K562 (cell line): Measurements from ENCODE around the gene BHLHE23. TPM values are rescaled to one million over a fixed set of nuclear protein-coding genes. Genes with fewer than 3 reads are reported as not detected.

Source experiments
- ATAC-seq: fragments of 200-7000 bp; cut with Tn5 transposase; 3 replicates; pipeline ENCODE4 v1.9.1; 2020; ENCODE audit warnings: moderate library complexity
- BruUV-seq: library from RNA; stranded (reverse); fragments of 400-500 nt; replicated peaks from 2 replicates; lab custom pipeline; 2021; lab: Mats Ljungman, UMichigan
- CTCF ChIA-PET: fragments of 300-600 bp; formaldehyde crosslinking; extraction: SDS; loops from one replicate; lab custom pipeline; 2021; ENCODE audit warnings: low intra/inter-chr PET ratio; lab: Yijun Ruan, JAX
- POLR2A ChIA-PET: fragments of 300-600, 350-650 bp; sonication (Branson Sonifier 250); formaldehyde crosslinking; extraction: SDS; loops from one replicate; lab custom pipeline; 2021; ENCODE audit warnings: antibody characterized with exemption, inconsistent platforms; lab: Yijun Ruan, JAX
- DNase-seq, 4 experiments: peaks; one replicate each; pipeline versions ENCODE4 v3.0.0 to v3.0.0-alpha.2; 2011 to 2018; ENCODE audit warnings: low spot score in 3 of 4, mixed read lengths in 3 of 4; ENCODE audit errors: extremely low read depth in 1 of 4
- FAIRE-seq: peaks from 2 replicates; lab custom pipeline; 2011; peaks lifted over from hg19 to GRCh38; lab: Jason Lieb, UNC
- H2AFZ ChIP-seq: 2 replicates; pipeline ENCODE4 v1.6.0; 2011; ENCODE audit warnings: low read depth, low read length, control low read depth, inconsistent platforms
- H3K27ac ChIP-seq: fragments of 200-600 bp; 3 replicates; pipeline ENCODE4 v1.8.0; 2011; ENCODE audit warnings: low read depth, mild to moderate bottlenecking, control low read depth, inconsistent platforms, low read length, moderate library complexity, mixed read lengths; ENCODE audit errors: extremely low read depth
- H3K27me3 ChIP-seq, 2 experiments: fragments of 300-600 bp in 1 of 2; 2 replicates in 1 of 2; 3 replicates in 1 of 2; pipeline versions ENCODE4 v1.6.0 to v1.8.0; 2011; ENCODE audit warnings: inconsistent platforms in 2 of 2, low read length in 2 of 2, mild to moderate bottlenecking in 1 of 2, mixed read lengths in 1 of 2, moderate library complexity in 1 of 2; ENCODE audit not compliant: control insufficient read depth in 2 of 2, insufficient read depth in 2 of 2
- H3K36me3 ChIP-seq: fragments of 300-600 bp; 3 replicates; pipeline ENCODE4 v1.8.0; 2011; ENCODE audit warnings: mild to moderate bottlenecking, low read length, inconsistent platforms; ENCODE audit not compliant: control insufficient read depth, insufficient read depth
- H3K4me1 ChIP-seq, 2 experiments: fragments of 200-600 bp in 1 of 2; replicated peaks in 1 of 2; 2 replicates in 1 of 2; 3 replicates in 1 of 2; pipeline versions ENCODE4 v1.5.1 to v1.8.0; 2011; ENCODE audit warnings: inconsistent platforms in 2 of 2, low read length in 2 of 2, mild to moderate bottlenecking in 1 of 2, mixed read lengths in 1 of 2, moderate library complexity in 1 of 2; ENCODE audit not compliant: control insufficient read depth in 2 of 2, insufficient read depth in 2 of 2
- H3K4me2 ChIP-seq: 2 replicates; pipeline ENCODE4 v1.6.1; 2011; ENCODE audit warnings: low read length, control low read depth, inconsistent platforms, mixed read lengths; ENCODE audit not compliant: insufficient read depth
- H3K4me3 ChIP-seq: fragments of 200-600 bp; sonication (generic), shearing (Covaris generic); 2 replicates; pipeline ENCODE4 v1.5.1; 2016; ENCODE audit warnings: control low read depth, inconsistent platforms
- H3K79me2 ChIP-seq: fragments of 200-600 bp; 3 replicates; pipeline ENCODE4 v1.8.0; 2011; ENCODE audit warnings: low read length, inconsistent platforms; ENCODE audit not compliant: control insufficient read depth, insufficient read depth
- H3K9ac ChIP-seq, 2 experiments: 2 replicates each; pipeline versions ENCODE4 v1.6.0 to v1.6.1; 2011; ENCODE audit warnings: low read depth in 2 of 2, low read length in 2 of 2, control low read depth in 1 of 2, inconsistent platforms in 1 of 2, mild to moderate bottlenecking in 1 of 2, mixed read lengths in 1 of 2; ENCODE audit not compliant: insufficient read depth in 1 of 2
- H3K9me1 ChIP-seq: one replicate; pipeline ENCODE4 v1.6.0; 2011; ENCODE audit warnings: inconsistent platforms, mild to moderate bottlenecking, low read length, moderate library complexity; ENCODE audit not compliant: control insufficient read depth, insufficient read depth
- H3K9me3 ChIP-seq: replicated peaks from 2 replicates; pipeline ENCODE4 v1.5.1; 2011; ENCODE audit warnings: low read depth, low read length, inconsistent platforms; ENCODE audit not compliant: control insufficient read depth, insufficient read depth
- H4K20me1 ChIP-seq: replicated peaks from 2 replicates; pipeline ENCODE4 v1.6.1; 2011; ENCODE audit warnings: low read length, inconsistent platforms, mixed read lengths; ENCODE audit not compliant: control insufficient read depth, insufficient read depth
- COPS2 ChIP-seq: fragments of 450-650 bp; conservative IDR thresholded peaks from 2 replicates; pipeline ENCODE4 v1.6.1; 2016; ENCODE audit warnings: mild to moderate bottlenecking, moderate library complexity
- EGR1 ChIP-seq: fragments of 450-650 bp; conservative IDR thresholded peaks from 2 replicates; pipeline ENCODE4 v1.6.1; 2017; ENCODE audit warnings: mild to moderate bottlenecking
- FOXM1 ChIP-seq, 2 experiments: fragments of 450-650 bp in 1 of 2; sonication (generic) in 1 of 2; formaldehyde crosslinking in 1 of 2; IDR thresholded peaks; 2 replicates each; pipeline versions ENCODE4 v1.6.1 to v1.9.0; 2017 to 2022; ENCODE audit warnings: low read depth in 2 of 2, mild to moderate bottlenecking in 2 of 2, missing genetic modification reagents in 1 of 2, moderate library complexity in 1 of 2
- PCBP2 ChIP-seq: fragments of 200-400 bp; formaldehyde crosslinking; IDR thresholded peaks from 2 replicates; pipeline ENCODE4 v1.6.1; 2018; ENCODE audit warnings: low read length, low read depth, mild to moderate bottlenecking, moderate library complexity; ENCODE audit not compliant: poor library complexity, severe bottlenecking
- STAG1 ChIP-seq: sonication (generic); formaldehyde crosslinking; IDR thresholded peaks from 2 replicates; pipeline ENCODE4 v1.5.0; 2020; ENCODE audit warnings: missing genetic modification reagents, borderline replicate concordance
- TOE1 ChIP-seq, 2 experiments: fragments of 450-650 bp in 1 of 2; sonication (generic) in 1 of 2; formaldehyde crosslinking in 1 of 2; IDR thresholded peaks; 2 replicates each; pipeline versions ENCODE4 v1.7.1 to v1.8.0; 2016 to 2022; ENCODE audit warnings: borderline replicate concordance in 2 of 2, mild to moderate bottlenecking in 2 of 2, antibody characterized with exemption in 1 of 2, inconsistent platforms in 1 of 2, low read depth in 1 of 2, missing genetic modification reagents in 1 of 2, moderate library complexity in 1 of 2
- U2AF2 ChIP-seq: fragments of 200-400 bp; formaldehyde crosslinking; optimal IDR thresholded peaks from 2 replicates; pipeline ENCODE3; 2017; ENCODE audit warnings: low read depth, mild to moderate bottlenecking, low read length
- XRCC3 ChIP-seq: fragments of 450-650 bp; IDR thresholded peaks from 2 replicates; pipeline ENCODE4 v1.6.1; 2017; ENCODE audit warnings: mild to moderate bottlenecking, moderate library complexity
- ZNF316 ChIP-seq: fragments of 450-650 bp; IDR thresholded peaks from 2 replicates; pipeline ENCODE4 v1.6.1; 2016
- ZNF408 ChIP-seq: fragments of 250-450 bp; sonication (Bioruptor Pico); IDR thresholded peaks from 2 replicates; pipeline ENCODE4 v1.4.0; 2020; ENCODE audit warnings: low read depth, mild to moderate bottlenecking, moderate library complexity
- ZNF699 ChIP-seq: fragments of 250-450 bp; sonication (Bioruptor Pico); IDR thresholded peaks from 2 replicates; pipeline ENCODE4 v1.8.0; 2021; ENCODE audit warnings: mild to moderate bottlenecking, moderate library complexity; ENCODE audit not compliant: insufficient replicate concordance
- WGBS: fragments of 100-300 bp; shearing (Covaris generic); methylation state at CpG from one replicate; pipeline ENCODE4 v1.1.6; 2016; ENCODE audit warnings: low coverage, mixed read lengths; ENCODE audit not compliant: insufficient coverage; ENCODE audit errors: missing lambda C conversion rate; 5-methylcytosine and 5-hydroxymethylcytosine counted together
- in situ Hi-C: fragments of 300-500 bp; cut with MboI; formaldehyde crosslinking; loops from 4 replicates; pipeline ENCODE4 v1.15.0; 2018; ENCODE audit warnings: inconsistent platforms, mixed read lengths
- intact Hi-C: fragments of 100-400 bp; cut with micrococcal nuclease; formaldehyde crosslinking; loops from 2 replicates; pipeline ENCODE4 v1.14.2; 2022
- polyA plus RNA-seq, 8 experiments: library from polyadenylated mRNA; depleted of rRNA in 4 of 8; stranded (reverse) in 5 of 8; unstranded in 3 of 8; fragments of >200 nt; fragmentation: Nextera tagmentation in 2 of 8; fragmentation: Illumina TruSeq in 1 of 8; extraction: Ambion mirVana in 2 of 8; extraction: Trizol in 1 of 8; gene quantifications; 2 replicates each; pipeline versions ENCODE4 v1.2.1 to v1.2.3, GENCODE V29; 2011 to 2014; ENCODE audit warnings: inconsistent platforms in 1 of 8, missing spikeins in 1 of 8
- total RNA-seq, 7 experiments: library from RNA; depleted of rRNA in 6 of 7; stranded (reverse); fragments of >200 nt in 6 of 7; fragmentation: Illumina TruSeq in 2 of 7; extraction: Trizol in 2 of 7; gene quantifications; 2 replicates each; pipeline versions ENCODE4 v1.2.1 to v1.2.3, GENCODE V29; 2011 to 2021; ENCODE audit warnings: low replicate concordance in 1 of 7
- TF ChIP-seq, protein P1 (sequence below): sonication (generic); formaldehyde crosslinking; IDR thresholded peaks from 2 replicates; pipeline ENCODE4 v1.8.0; 2023; ENCODE audit warnings: missing genetic modification reagents, mild to moderate bottlenecking, borderline replicate concordance
- TF ChIP-seq, protein P2 (sequence below): fragments of 250-450 bp; sonication (Bioruptor Pico); IDR thresholded peaks from 2 replicates; pipeline ENCODE4 v1.8.0; 2022; ENCODE audit warnings: inconsistent platforms, mild to moderate bottlenecking, moderate library complexity, borderline replicate concordance

The BHLHE23 gene
- total and polyA plus RNA-seq, 9 of the 15 experiments (the other 6 are each of a cell fraction or from before 2014, with no cell fraction given): not detected

DNA sequence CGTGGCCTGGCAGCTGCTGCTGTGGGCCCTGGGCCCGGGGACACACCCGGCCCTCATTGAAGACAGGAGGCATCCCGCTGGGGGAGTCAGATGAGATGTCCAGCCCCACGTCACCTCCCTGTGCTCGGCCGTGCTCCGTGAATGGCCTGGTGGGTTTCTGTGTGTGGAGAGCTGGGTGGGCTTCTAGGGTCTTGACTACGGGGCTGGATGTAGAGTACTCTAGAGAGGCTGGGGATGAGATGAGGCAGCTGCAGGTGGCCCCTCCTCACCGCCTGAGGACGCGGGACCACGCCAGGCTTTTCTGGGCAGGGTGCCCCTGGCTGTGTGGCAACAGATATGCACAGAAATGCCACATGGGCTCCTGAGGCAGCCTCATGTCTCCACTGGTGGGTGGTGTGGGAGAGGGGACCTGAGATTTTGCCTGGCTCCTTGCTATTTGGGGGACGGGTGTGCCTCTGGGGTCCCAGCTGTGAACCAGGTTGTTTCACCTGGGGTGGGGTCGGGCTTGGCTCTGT is 8.4 kb upstream of the BHLHE23 start:
- WGBS: 5% methylated on average over 12 of the region's 15 CpGs
- no peak for TF ChIP-seq U2AF2
- no peak for TF ChIP-seq XRCC3
- TF ChIP-seq PCBP2: no peak
- TF ChIP-seq, protein P1, sequence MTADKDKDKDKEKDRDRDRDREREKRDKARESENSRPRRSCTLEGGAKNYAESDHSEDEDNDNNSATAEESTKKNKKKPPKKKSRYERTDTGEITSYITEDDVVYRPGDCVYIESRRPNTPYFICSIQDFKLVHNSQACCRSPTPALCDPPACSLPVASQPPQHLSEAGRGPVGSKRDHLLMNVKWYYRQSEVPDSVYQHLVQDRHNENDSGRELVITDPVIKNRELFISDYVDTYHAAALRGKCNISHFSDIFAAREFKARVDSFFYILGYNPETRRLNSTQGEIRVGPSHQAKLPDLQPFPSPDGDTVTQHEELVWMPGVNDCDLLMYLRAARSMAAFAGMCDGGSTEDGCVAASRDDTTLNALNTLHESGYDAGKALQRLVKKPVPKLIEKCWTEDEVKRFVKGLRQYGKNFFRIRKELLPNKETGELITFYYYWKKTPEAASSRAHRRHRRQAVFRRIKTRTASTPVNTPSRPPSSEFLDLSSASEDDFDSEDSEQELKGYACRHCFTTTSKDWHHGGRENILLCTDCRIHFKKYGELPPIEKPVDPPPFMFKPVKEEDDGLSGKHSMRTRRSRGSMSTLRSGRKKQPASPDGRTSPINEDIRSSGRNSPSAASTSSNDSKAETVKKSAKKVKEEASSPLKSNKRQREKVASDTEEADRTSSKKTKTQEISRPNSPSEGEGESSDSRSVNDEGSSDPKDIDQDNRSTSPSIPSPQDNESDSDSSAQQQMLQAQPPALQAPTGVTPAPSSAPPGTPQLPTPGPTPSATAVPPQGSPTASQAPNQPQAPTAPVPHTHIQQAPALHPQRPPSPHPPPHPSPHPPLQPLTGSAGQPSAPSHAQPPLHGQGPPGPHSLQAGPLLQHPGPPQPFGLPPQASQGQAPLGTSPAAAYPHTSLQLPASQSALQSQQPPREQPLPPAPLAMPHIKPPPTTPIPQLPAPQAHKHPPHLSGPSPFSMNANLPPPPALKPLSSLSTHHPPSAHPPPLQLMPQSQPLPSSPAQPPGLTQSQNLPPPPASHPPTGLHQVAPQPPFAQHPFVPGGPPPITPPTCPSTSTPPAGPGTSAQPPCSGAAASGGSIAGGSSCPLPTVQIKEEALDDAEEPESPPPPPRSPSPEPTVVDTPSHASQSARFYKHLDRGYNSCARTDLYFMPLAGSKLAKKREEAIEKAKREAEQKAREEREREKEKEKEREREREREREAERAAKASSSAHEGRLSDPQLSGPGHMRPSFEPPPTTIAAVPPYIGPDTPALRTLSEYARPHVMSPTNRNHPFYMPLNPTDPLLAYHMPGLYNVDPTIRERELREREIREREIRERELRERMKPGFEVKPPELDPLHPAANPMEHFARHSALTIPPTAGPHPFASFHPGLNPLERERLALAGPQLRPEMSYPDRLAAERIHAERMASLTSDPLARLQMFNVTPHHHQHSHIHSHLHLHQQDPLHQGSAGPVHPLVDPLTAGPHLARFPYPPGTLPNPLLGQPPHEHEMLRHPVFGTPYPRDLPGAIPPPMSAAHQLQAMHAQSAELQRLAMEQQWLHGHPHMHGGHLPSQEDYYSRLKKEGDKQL (CRISPR knock-in tag): no peak
- no peak for TF ChIP-seq FOXM1 (IDR thresholded peaks at IDR 0.05; ENCODE audit: low read depth)
- TF ChIP-seq FOXM1 (CRISPR knock-in tag; IDR thresholded peaks at IDR 0.05; ENCODE audit: low read depth): no peak
- TF ChIP-seq ZNF408 (CRISPR knock-in tag): no peak
- no peak for TF ChIP-seq TOE1 (IDR thresholded peaks at IDR 0.05; ENCODE audit: borderline replicate concordance)
- TF ChIP-seq TOE1 (CRISPR knock-in tag; IDR thresholded peaks at IDR 0.05; ENCODE audit: borderline replicate concordance, low read depth): no peak
- no peak for TF ChIP-seq ZNF699 (CRISPR knock-in tag)
- TF ChIP-seq EGR1: no peak
- no peak for TF ChIP-seq ZNF316
- TF ChIP-seq COPS2: no peak
- no peak for TF ChIP-seq STAG1 (CRISPR knock-in tag)
- TF ChIP-seq, protein P2, sequence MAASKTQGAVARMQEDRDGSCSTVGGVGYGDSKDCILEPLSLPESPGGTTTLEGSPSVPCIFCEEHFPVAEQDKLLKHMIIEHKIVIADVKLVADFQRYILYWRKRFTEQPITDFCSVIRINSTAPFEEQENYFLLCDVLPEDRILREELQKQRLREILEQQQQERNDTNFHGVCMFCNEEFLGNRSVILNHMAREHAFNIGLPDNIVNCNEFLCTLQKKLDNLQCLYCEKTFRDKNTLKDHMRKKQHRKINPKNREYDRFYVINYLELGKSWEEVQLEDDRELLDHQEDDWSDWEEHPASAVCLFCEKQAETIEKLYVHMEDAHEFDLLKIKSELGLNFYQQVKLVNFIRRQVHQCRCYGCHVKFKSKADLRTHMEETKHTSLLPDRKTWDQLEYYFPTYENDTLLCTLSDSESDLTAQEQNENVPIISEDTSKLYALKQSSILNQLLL (CRISPR knock-in tag): no peak

More for the DNA sequence above, 8.4 kb upstream of the BHLHE23 start:
- H3K4me1 ChIP-seq: peaks cover 3 to 18% of the 10 kb centered on the region in 2 experiments; a peak in 3 of 5 replicates
- H2AFZ ChIP-seq: no peak overlapping the region
- no peaks in the 10 kb centered on the region for H3K9me1 ChIP-seq
- H3K36me3 ChIP-seq: no peaks in the 10 kb centered on the region
- no peaks in the 10 kb centered on the region for H3K79me2 ChIP-seq
- H3K4me2 ChIP-seq: no peak overlapping the region
- no peak overlapping the region for H3K4me3 ChIP-seq
- 0 out of 2 replicates have a peak, but pooled peaks cover 3% of the 10 kb centered on the region for H3K9me3 ChIP-seq
- DNase-seq (no peak), ATAC-seq (no peak), FAIRE-seq (no peak)
- intact Hi-C loops: no loop called here
- H4K20me1 ChIP-seq: no peaks in the 10 kb centered on the region; the same call in none of the 2 replicates
- H3K27me3 ChIP-seq: peaks cover 64 to 67% of the 10 kb centered on the region in 2 experiments
- POLR2A ChIA-PET: interaction anchor here (0.7 to 1.5 kb wide), 2 partner anchors 13 to 33 kb away, joined by 3 to 4 read pairs; no protein-coding TSS in a partner anchor
- no peak overlapping the region for H3K27ac ChIP-seq
- no peak overlapping the region for H3K9ac ChIP-seq
- BruUV-seq: no TSS peak
- in situ Hi-C loops: loop anchor here (10.0 kb wide), 1 partner anchor 190 kb away; no protein-coding TSS in a partner anchor
- CTCF ChIA-PET: no interaction called here
